CD4-positive, alpha-beta T cell treated with Interleukin-4 for 1 hour (primary cell): Measurements from ENCODE around the gene KRT79.
"Not testable (repeated sequence)": the region's sequence is repeated elsewhere in the genome, so short reads cannot be mapped to it uniquely, and the experiment has no call there.

Experiments
- DNase-seq, 2 donors: peaks; one replicate each; pipeline ENCODE4 v3.0.0-alpha.2; 2020 to 2022

Gene KRT79

DNA sequence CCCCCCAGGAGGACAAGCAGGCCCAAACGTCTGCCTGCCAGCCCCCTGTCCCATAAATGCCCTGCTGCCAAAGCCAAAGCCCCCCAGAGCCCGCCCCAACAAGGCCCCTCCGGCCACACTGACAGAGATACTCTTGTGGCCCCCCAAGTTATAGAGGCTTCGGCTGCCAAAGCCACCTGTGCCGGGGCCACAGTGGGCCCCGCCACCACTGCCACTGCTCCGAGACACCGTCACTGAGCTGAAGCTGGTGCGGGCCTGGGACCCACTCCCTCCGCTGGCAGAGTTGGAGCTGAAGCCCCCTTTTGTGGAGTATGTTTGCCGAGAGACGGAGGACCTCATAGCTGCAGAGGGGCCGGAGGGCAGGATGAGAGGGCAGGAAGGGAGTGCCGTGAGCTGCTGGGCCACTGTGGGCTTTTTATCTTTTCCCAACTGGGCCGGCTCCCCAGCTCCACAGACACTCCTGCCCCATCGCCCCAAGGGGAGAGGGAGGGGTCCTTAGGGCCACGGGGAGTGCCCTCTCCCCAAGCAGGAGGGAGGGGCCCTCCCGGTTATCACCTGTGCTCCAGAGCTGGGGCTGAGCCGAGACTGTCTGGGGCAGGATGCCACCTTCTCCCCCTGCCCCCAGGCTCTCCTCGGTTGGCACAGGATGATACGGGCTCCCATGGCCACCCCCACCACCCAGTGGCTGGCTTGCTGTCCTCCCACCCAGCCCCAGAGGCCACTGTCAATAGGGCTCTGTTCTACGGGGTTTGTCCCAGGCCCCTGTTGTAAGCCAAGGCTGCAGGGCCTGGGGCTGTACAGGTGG is at the start of gene KRT79:
KRT79 (minus strand) TSS at position 390 of the 805 bp plus-strand sequence; CDS start at position 339, 51 bp downstream.
- no peak for DNase-seq

DNA sequence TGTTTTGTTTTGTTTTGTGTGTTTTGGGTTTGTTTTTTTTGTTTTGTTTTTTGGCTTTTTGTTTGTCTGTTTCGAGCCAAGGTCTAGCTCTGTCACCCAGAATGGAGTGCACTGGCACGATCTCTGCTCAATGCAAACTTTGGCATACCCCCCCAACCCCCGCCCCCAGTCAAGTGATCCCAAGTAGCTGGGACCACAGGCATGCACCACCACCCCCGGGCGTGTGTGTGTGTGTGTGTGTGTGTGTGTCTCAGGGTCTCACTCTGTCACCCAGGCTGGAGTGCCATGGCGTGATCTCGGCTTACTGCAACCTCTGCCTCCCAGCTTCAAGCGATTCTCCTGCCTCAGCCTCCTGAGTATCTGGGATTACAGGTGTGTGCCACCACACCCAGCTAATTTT is 46.4 kb upstream of the KRT79 start:
- not testable (repeated sequence) for DNase-seq

DNA sequence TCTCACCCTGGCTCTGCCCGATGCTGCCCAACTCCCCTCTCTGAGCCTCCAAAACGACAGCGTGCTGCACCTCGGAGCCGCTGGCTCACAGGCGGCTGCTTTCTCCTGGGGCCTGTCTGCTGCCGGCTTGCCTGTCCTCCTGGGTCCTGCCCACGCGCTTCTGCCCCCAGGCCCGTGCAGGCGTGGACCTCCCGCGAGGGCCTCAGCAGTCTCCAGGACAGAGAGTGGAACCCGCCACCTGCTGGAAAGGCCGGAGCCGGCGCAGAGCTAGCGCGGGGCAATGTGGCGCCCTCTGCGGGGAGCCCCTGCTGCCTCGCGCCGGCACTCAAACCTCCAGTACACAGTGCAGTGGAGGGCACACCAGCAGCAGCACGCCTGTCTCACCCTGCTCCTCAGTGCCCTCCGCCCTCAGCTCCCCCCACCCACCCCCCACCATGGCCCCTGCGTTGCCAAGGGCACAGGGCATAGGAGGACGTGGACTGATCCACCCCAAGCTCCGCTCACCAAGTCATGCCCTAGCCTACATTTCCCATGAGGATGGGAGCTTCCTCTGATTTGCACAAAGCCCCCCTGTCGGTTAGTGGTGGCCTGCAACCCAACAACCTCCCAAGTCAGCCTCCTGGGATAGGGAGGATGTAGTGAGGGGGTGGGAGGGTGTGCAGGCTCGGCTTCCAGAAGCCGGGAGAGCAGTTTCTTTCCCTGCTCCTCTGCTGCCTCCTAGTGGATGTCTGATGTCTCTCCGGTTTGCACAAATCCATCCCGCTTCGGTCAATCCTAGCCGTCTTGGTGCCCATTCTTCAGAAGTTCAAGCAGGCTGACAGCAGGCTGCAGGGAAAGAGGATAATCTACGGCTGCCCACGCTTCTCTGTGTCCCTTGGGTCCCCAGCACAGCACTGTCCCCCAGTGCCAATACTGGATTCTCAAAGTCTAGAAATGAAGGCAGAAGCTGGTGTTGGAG is 45.6 kb upstream of the KRT79 start:
- peak; percentile 64 to 67 for DNase-seq

DNA sequence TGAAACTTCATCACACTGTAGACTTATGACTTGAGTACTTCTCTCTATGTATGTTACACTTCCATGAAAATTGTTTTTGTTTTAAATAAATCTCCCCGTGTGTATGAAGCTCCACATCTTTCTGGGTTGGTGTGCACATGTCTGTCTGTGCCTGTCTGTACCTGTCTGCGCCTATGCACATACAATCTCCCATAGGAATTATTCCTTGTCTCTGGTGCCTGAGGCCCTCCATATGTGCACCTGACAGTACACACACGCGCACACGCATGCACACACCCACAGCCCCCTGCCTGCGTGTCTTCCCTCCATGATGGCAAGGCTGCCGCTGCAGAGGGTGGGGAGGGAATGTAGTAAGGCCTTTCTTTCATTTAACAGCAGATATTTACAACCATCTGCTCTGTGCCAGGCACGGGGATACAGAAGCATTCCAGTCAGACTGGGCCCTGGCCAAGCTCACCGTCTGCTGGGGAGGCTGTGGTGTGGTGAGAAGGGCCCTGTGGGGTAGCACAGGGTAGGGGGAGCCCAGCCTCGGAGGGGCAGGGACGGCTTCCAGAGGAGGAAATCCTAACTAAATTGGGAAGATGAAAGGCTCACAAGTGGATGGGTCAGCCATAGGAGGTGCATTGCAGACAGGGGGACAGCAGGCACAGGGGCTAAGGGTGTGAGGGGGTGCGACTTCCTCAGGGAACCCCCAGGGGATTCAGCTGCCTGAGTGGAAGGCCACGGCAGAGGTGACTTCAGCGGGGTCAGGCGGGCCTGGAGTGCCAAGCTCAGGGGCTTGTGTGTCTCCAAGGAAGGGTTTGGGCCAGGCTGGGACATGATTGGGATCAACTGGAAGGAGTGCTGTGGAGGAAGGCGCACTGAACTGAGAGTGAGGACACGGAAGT is 44.6 kb upstream of the KRT79 start:
- no peak for DNase-seq

DNA sequence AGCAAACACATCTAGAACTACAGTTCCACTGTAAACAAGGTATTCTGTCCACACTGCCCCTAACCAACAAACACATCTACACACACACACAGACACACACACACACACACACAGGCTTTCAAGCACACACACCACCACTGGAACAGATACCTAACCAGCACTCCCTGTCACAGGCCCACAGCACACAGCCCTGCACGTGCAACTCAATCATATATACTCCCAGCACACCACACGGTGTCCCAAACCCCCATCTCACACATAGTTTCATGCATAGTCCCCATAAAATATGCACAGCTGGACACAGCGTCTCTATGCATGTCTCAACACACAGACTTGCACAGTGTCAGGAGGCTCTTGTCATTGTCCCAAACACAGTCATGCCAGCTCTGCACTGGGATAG is 43.1 kb upstream of the KRT79 start:
- no peak for DNase-seq

DNA sequence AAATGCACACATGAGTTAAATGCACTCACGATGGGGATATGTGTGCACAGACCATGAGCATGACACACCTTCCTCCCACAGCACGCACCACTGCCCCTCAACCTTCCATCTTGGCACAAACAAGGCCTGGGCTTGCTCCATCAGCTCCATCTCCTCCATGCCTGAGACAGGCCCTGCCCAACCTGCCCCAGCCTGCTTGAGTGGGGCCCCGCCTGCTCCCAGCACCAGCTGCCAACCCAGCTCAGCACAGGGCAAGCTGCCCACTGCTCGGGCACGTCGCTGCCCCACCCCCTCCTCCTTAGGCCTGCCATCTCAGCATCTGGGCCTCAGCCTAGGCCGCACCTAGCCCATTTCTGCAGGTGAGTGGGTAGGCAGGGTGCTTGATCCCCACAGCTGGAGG is 42.3 kb upstream of the KRT79 start:
- no peak for DNase-seq

DNA sequence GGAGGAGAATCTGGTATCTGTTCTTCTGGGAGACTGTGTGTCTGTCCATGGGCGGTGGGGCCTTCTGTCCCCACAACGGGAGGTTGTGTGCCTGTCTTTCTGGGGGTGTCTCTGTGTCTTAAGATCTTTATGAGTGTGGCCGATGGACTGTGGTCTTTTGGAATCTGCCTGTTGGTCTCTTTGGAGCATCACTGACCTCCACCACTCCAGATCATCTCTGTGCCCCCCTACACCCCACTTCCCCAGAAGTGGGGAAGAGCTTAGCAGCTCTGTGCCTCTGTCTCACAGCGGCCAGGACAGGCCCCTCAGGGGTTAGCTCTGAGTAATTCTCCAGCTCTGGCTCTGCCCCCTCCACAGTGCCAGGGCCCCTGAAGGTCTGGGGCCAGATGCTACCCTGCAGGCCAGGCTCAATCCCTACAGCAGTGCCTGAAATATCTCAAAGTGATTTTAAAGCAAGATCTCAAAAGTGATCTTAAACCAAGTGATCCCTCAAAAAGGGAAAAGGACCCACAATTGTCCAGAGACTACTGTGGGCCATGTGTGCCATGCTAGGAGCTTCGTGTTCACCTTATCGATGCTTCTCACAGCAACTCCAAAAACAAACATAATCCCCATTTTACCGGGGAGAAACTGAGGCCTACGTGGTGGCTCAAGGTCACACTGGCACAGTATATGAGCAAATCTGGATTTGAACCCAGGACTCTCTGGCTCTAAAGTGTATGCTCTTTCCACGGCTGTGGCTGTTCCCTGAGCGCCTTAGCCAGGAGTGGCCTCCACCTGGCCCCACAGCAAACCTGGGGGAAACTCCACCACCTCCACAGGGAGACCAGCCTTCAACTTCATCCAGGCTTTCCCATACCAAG is 40.7 kb upstream of the KRT79 start:
- no peak for DNase-seq

DNA sequence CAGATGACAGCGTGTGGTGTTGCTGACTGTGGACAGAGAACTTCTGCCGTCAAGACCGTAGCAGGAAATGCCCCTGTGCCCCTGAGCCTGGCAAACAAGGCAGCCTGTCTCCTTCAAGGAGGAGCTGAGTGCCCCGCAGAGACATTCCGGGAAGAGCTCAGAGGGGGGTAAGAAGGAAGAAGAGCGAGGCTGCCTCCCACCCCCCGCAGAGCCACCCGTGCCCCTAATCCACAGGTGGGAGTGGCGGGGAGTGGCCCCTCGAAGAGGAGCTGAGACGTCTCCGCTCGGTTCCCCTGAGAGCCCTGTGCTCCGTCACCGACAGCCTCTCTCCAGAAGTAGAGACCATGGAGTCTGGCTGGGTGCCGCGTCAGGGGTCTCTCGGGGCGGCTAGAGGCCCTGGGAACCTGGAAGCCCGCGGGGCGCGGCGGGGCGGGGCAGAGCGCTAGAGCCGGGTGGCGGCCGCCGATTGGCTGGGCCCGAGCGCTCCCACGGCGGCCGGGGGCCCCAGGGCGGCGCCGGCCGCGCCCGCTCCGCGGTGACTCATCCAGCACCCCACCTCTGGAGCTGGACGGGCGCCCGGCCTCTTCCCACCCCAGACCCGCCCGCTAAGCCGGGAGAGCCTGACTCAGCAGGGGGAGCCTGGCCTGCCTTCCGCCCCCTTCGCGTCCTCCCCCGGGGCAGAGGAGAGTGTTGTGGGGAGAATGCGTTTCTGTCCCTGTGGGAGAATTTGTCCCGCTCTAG is 39.9 kb upstream of the KRT79 start:
- peak; percentile 48 to 72 for DNase-seq

DNA sequence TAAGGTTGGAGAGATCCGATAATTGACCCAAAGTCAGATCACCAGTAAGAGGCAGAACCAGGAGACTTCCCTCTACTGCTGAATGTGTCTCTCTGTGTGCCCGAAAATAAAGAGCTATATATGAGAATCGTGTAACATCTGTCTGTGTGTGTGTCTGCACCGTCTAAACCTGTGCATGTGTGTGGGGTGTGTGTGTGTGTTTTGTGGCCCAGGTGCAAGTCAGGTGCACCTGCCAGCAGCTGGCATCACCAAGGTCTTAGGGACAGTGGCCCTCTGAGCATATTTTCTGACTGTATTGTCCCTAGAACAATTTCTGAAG is 39.4 kb upstream of the KRT79 start:
- no peak for DNase-seq

DNA sequence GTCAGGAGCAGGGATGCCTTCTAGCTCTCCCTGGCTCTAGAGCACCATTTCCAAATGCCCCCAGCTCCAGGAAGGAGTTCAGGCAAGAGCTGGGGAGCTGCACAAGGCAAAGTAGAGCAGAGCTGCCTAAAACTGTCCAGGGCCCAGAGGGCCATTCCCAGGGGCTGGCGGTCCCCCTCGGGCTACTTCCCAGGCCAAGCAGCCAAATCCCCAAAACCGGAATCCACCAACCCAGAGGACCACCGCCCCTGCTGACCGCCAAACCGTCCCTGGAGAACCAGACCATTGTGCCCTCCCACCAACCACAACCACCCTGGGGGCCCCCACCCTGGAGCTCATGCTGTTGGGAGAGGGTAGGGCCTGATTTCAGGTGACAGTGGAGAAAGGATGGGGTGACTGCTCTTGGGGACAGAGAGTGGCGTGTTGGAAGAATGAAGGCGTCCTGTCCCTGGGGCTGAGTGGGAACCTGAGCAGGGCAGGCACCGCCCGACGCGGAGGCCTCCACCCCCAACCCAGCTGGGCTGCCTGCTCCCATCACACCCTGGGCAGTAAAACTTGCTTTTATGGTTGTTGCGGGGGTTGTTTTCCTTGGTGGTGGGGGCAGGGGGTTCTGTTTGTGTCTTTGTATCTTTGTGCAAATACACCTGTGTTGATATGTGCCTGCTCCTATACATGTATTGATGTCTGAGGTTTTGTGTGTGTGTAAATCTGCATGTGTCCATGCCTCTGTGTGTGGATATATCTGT is 38.7 kb upstream of the KRT79 start:
- DNase-seq, result no peak

DNA sequence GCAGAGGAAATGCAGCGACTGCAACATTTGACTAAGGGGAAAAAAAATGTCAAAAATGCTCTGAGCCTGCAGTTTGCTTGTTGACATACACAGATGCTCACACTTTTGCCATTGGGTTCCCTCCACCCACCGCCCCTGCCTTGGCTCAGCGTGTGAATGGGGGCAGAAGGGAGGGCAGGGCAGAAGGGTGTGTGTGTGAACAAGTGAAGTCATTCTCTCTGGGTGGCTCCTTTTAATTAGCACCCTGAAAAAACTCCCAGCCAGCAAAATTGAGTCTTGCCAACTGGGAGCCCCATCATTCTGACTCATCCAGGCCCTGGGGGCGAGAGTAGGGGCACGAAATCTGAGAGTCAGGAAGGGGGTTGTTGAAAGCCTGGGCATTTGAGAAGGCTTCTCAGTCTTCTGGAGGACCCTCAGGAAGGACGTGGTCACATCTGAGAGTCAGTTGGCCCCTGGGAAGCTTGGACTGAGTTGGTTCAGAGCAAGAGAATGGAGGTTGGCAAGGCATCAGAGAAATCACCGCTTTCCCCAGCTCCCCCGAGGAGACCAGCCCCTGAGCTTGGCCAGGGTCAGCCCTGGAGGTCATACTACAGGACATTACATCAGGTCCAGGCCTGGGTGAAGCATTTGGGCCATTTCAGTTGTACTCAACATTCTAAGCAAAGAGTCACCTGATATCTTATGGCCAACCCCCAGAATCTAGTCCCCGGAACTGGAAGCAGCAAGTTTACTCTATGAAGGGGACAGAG is 37.4 kb upstream of the KRT79 start:
- peak; percentile 43 to 44 for DNase-seq

DNA sequence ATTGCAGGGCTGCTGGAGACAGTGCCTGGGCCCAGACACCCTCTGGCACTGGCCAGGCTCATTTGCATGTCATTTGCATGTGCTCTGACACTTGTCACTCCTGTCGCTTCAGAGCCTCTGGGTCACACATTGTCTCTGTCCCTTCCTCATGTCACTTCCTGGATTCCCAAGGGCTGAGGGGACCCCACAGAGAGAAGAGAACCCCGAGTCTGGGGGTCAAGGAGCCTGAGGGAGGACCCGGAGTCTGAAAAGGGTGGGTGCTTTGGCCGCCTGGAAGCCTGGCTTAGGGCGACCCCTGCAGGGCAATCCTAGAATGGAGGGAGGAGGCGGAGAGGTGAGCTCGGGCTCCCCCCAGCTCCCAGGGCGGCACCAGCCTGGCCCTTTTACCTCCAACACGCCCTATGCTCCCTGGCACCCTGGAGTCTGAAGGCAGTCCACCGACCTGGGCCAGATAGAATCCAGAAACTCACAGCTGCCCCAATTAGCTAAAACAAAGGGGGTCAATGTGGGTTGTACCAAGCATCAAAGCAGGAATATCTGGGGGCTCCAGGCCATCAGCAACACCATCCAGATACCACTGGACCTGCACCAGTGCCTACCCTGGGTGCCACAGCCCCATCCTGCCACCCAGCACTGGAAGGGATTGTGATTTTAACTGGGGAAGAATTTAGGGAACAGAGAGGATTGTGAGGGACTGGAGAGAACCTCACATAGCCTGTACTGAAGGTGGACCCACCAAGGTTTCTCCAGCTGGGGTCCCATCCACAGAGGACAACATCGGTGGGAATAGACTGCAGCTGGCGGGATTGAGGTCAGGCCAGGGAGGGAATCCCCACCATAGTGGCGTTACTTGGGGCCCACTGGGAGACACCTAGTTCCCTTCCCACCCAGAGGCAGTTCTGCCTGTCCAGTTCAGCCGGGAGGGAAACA is 36.5 kb upstream of the KRT79 start:
- peak; percentile 68 to 71 for DNase-seq

DNA sequence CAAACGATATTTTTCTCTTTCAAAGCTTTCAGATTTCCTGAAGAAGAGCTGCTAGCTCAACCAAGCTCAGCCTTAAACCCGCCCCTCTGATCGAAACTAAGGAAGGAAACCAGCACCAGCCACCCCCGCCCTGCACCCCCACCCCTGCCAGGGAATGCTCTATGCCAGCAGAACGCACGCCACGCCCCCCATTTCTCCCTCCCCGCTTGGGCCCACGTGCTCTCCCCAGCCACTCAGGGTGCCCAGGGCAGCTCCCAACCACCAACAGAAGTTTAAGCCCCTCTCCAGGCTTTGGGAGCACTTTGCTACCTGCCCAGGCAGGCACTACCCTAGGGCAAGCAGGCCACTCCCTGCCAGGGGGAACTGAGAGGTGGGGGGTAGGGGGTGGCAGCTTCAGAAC is 33.5 kb upstream of the KRT79 start:
- DNase-seq, result peak; percentile 35 to 49

DNA sequence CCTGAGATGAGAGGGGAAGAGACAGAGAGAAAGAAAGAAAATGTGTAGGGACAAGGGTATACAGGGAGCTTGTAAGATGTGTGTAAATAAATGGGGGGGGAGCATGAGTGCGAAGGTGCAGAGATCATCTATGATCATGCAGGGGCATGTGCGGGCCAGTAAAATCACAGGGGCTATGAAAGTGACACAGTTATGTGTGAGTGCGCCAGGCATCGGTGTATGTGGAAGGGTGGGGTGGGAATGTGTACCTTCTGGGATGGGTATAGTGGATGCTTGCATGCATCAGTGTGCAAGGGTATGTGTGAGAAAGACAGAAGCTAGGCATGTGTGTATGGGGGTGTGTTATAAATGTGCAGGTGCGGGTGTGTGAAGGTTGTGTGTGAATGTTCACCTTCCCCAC is 33.0 kb upstream of the KRT79 start:
- DNase-seq, result no peak

DNA sequence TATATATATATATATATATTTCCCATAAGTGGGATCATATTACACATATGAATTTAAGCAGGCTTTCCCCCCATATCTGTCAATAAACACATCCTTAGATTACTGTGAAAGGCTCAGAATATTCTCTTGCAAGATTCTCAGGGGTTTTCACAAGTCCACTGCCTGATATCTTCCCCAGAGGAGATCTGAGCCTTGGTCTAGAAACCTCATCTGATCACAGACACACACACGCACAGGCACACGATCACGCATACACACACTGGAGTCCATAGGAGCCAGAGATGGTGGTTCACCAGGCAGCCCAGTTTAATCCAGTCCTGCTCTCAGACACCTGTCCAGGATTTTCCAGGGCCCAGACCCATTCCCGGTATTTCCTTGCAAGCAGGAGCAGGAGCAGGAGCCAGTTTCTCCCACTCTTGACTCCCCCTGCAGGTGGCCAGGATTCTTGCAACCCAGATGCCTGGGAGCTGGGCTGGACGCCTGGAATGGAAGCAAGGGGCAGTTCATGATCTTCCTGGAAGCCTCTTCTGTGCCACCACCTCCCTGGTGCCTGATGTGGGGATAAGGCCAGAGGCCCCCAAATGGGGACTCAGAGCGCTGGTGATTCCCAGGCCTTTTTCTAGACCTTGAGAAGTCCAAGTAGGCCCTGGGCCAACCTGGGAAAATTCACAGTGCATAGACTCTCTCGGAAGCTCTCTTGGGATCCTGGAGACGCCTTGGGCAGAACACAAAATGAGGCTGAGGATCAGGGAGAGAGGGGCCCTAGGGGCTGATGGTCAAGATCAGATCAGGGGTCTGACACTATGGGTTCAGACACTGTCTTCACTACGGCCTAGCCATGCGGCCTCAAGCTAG is 31.2 kb upstream of the KRT79 start:
- peak in 1 of 2 donors; percentile 9 for DNase-seq

DNA sequence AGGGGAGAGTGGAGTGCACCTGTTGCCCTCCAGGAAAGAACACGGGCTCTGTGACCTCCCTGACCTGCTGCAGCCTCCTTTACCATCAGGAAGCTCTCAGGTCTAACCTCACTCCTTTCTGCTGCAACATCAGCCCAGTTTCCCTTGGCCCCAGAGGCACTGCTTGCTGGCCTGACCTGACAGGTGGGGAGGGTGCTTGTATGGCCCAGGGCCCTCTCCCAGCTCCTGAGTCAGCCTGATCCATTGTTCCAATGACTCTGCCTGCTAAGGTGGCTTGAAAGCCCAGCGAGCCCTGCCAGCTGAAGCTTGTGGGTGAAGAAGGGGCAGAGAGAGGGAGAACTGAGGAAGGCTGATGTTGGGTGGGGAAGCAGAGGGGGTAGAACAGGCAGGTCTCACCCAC is 27.9 kb upstream of the KRT79 start:
- no peak for DNase-seq

DNA sequence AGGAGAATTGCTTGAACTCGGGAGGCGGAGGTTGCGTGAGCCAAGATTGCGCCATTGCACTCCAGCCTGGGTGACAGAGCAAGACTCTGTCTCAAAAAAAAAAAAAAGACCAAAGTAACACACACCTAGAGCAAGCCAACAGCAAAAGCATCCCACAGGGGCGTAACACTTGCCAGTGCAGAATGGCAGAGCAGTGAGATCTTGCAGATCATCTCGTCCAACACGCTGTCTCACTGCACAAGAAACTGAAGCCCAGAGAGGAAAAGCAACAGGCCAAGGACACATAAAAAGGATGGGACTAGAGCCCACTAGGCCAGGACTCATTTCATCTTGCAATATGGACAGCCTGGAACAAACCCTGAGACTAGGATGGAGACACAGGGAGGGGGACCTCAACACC is 27.4 kb upstream of the KRT79 start:
- DNase-seq, result no peak
